ENCODE measurements around the gene LRRC41. TPM values are rescaled to one million over a fixed set of nuclear protein-coding genes. Genes with fewer than 3 reads are reported as not detected.
"Not testable (repeated sequence)": the region's sequence is repeated elsewhere in the genome, so short reads cannot be mapped to it uniquely, and the experiment has no call there.

The LRRC41 gene
- total RNA-seq, 1 donor from 2014 or later: 104 TPM

DNA sequence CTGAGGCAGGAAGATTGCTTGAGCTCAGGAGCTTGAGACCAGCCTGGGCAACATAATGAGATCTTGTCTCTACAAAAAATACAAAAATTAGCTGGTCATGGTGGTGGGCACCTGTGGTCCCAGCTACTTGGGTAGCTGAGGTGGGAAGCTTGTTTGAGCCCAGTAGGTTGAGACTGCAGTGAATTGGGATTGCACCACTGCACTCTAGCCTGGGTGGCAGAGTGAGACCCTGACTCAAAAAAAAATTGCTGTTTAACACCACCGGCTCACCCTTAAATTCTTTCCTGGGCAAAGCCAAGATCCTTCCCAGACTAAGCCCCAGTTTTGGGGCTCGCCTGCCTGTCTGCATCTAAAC lies 30.6 kb upstream of the LRRC41 start:
- TF ChIP-seq, protein P1, sequence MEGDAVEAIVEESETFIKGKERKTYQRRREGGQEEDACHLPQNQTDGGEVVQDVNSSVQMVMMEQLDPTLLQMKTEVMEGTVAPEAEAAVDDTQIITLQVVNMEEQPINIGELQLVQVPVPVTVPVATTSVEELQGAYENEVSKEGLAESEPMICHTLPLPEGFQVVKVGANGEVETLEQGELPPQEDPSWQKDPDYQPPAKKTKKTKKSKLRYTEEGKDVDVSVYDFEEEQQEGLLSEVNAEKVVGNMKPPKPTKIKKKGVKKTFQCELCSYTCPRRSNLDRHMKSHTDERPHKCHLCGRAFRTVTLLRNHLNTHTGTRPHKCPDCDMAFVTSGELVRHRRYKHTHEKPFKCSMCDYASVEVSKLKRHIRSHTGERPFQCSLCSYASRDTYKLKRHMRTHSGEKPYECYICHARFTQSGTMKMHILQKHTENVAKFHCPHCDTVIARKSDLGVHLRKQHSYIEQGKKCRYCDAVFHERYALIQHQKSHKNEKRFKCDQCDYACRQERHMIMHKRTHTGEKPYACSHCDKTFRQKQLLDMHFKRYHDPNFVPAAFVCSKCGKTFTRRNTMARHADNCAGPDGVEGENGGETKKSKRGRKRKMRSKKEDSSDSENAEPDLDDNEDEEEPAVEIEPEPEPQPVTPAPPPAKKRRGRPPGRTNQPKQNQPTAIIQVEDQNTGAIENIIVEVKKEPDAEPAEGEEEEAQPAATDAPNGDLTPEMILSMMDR (conservative IDR thresholded peaks at IDR 0.05; ENCODE audit: low read depth, low read length): no peak

DNA sequence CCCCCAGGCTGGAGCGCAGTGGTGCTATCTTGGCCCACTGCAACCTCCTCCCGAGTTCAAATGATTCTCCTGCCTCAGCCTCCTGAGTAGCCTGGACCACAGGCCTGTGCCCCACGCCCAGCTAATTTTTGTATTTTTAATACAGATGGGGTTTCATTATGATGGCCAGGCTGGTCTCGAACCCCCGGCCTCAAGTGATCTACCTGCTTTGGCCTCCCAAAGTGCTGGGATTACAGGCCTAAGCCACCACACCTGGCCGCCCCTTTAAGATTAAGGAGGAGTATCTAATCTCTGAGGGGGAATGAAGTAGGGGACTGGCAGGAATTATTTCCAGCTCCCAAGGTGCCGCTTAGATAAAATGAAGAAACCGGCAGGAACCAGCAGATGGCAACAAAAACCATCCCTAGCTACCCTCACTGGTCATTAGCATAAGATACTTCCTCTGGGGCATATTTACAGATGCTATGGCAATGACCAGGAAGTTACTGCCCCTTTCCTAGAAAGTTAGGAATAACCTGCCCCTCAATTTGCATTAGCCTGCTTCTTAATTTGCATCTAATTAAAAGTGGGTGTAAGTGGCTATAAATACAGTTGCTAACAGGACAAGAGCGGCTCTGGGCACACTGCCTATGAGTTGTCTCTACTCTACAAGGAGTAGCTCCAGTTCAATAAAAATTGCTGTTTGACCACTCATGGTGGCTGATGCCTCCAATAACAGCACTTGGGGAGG lies 30.0 kb upstream of the LRRC41 start:
- H3K4me3 ChIP-seq (ENCODE audit: low read depth, low read length): no peak overlapping the region
- no peak for DNase-seq (ENCODE audit: low read depth)
- TF ChIP-seq, protein P1 (conservative IDR thresholded peaks at IDR 0.05; ENCODE audit: low read depth, low read length): peak; percentile 60

More for the DNA sequence above, 30.6 kb upstream of the LRRC41 start:
- H3K4me3 ChIP-seq (ENCODE audit: low read depth, low read length): no peak overlapping the region
- no peak for DNase-seq (ENCODE audit: low read depth)

DNA sequence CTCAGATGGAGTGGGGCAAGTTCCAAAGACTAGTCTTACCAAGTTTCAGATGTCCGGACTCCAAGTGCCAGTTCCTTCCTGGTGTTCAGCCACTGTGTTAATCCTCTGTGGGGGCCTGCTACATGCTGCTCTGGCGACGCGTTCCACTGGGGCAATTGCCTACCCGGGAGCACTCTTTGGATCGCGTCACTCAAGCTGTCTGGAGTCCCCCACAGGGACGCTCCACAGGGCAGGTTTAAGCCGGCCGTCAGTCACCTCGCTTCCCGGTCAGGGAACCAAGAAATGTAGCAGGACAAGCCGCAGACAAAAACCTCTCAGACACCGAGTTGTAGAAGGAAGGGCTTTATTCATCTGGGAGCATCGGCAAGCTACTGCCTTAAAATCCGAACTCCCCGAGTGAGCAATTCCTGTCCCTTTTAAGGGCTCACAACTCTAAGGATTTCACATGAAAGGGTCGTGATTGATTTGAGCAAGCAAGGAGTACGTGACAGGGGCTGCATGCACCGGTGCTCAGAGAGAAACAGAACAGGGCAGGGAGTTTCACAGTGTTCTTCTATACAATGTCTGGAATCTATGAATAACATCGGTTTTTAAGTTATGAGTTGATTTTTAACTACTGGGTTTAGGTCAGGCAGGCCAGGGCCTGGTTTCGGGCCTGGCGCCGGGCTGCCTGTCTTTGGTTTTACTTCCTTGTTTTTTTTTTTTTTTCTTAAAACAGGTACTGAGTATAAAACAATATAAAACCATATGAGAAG lies 28.5 kb upstream of the LRRC41 start:
- H3K4me3 ChIP-seq (ENCODE audit: low read depth, low read length): peak overlapping the region; percentile 53
- DNase-seq (ENCODE audit: low read depth): not testable (repeated sequence)

DNA sequence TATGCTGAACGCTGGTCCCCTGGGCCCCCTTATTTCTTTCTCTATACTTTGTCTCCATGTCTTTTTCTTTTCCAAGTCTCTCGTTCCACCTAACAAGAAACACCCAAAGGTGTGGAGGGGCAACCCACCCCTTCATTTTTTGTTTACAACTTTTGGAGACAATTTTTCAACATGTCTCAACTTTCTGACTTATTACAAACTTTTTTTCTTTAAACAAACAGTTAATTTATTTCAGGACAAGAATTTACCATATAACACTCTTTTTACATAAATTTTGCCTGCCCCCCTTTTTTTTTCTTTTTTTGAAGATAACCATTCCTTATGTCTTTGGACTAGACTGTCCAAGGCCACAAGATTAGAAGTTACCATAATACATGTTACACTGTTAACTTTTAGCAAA lies 27.0 kb upstream of the LRRC41 start:
- peak overlapping the region; percentile 53 for H3K4me3 ChIP-seq (ENCODE audit: low read depth, low read length)
- DNase-seq (ENCODE audit: low read depth): not testable (repeated sequence)

DNA sequence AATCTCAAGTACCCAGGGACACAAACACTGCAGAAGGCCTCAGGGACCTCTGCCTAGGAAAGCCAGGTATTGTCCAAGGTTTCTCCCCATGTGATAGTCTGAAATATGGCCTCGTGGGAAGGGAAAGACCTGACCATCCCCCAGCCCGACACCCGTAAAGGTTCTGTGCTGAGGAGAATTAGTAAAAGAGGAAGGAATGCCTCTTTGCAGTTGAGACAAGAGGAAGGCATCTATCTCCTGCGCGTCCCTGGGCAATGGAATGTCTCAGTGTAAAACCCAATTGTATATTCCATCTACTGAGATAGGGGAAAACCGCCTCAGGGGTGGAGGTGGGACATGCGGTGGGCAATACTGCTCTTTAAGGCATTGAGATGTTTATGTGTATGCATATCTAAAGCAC lies 26.4 kb upstream of the LRRC41 start:
- not testable (repeated sequence) for DNase-seq (ENCODE audit: low read depth)

DNA sequence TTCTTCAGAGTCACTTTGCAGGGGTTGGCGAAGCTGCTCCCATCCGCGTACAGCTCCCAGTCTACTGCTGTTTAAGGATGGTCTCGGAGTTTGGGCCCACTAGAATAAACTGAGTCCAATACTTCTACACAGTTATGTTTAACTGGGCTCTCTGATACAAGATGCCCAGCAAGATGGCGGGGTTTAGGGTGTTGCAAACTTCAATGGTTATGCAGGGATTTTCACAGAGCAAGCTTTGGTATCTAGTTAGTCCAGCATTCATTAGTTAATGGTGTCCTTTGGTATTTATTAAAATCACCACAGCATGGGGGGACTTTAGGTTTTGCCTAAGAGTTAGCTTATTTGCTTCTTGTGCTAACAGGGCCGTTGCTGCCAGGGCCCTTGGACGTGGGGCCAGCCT lies 24.8 kb upstream of the LRRC41 start:
- H3K4me3 ChIP-seq (ENCODE audit: low read depth, low read length); DNase-seq (ENCODE audit: low read depth): not testable (repeated sequence)

More for the DNA sequence above, 26.4 kb upstream of the LRRC41 start:
- H3K4me3 ChIP-seq (ENCODE audit: low read depth, low read length): peak overlapping the region; percentile 53

DNA sequence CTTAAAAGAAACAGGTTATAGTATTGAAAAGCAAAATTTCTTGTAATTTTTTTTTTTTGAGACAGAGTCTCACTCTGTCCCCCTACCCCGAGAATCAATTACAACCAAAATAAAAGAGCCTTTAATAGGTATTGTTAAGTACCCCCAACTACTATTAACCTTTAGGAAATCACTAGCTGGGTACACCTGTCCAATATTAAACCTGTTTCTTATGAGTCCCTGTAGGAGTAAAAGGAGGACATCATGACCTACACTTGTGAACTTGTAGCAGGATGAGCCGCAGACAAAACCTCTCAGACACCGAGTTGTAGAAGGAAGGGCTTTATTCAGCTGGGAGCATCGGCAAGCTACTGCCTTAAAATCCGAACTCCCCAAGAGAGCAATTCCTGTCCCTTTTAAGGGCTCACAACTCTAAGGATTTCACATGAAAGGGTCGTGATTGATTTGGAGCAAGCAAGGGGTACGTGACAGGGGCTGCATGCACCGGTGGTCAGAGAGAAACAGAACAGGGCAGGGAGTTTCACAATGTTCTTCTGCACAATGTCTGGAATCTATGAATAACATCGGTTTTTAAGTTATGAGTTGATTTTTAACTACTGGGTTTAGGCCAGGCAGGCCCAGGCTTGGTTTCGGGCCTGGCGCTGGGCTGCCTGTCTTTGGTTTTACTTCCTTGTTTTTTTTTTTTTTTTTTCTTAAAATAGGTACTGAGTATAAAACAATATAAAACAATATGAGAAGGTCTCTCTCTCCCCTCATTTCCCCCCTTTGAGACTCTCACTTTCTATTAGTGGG lies 22.1 kb upstream of the LRRC41 start:
- not testable (repeated sequence) for DNase-seq (ENCODE audit: low read depth)
- H3K4me3 ChIP-seq (ENCODE audit: low read depth, low read length): peak overlapping the region; percentile 18

DNA sequence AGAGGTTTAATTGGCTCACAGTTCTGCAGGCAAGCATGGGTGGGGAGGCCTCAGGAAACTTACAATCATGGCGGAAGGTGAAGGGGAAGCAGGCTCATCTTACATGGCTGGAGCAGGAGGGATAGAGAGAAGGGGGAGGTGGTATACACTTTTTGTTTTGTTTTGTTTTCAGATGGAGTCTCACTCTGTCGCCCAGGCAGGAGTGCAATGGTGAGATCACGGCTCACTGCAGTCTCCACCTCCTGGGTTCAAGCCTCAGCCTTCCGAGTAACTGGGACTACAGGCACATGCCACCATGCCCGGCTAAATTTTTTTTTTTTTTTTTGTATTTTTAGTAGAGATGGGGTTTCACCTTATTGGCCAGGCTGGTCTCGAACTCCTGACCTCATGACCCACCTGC lies 18.8 kb upstream of the LRRC41 start:
- not testable (repeated sequence) for H3K4me3 ChIP-seq (ENCODE audit: low read depth, low read length); DNase-seq (ENCODE audit: low read depth)

DNA sequence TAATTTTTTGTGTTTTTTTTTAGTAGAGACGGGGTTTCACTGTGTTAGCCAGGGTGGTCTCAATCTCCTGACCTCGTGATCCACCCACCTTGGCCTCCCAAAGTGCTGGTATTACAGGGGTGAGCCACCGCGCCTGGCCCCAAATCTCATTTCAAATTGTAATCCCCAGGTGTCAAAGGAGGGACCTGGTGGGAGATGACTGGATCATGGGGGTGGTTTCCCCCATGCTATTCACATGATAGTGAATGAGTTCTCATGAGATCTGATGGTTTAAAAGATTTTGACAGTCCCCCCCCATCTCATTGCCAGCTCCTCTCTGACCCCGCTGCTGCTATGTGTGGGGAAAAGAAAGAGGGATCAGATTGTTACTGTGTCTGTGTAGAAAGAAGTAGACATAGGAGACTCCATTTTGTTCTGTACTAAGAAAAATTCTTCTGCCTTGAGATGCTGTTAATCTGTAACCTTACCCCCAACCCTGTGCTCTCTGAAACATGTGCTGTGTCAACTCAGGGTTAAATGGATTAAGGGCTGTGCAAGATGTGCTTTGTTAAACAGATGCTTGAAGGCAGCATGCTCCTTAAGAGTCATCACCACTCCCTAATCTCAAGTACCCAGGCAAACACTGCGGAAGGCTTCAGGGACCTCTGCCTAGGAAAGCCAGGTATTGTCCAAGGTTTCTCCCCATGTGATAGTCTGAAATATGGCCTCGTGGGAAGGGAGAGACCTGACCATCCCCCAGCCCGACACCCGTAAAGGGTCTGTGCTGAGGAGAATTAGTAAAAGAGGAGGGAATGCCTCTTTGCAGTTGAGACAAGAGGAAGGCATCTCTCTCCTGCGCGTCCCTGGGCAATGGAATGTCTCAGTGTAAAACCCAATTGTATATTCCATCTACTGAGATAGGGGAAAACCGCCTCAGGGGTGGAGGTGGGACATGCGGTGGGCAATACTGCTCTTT lies 16.8 kb upstream of the LRRC41 start:
- DNase-seq (ENCODE audit: low read depth): not testable (repeated sequence)
- H3K4me3 ChIP-seq (ENCODE audit: low read depth, low read length): peak overlapping the region; percentile 8

DNA sequence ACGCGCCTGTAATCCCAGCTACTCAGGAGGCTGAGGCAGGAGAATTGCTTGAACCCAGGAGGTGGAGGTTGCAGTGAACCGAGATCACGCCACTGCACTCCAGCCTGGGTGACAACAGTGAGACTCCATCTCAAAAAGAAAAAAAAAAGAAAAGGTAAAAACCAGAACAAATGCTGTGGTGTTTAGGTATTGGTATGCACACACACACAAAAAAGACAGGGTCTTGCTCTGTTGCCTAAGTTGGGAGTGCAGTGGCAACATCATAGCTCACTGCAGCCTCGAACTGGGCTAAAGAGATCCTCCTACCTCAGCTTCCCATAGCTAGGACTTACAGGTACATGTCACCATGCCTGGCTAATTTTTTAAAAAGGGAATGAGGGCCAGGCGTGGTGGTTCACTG lies 15.9 kb upstream of the LRRC41 start:
- H3K4me3 ChIP-seq (ENCODE audit: low read depth, low read length); DNase-seq (ENCODE audit: low read depth): not testable (repeated sequence)
